Nephron progenitor cell (in vitro differentiated cells): Measurements from ENCODE around the gene STK39.
A peak's percentile ranks its signal among the peaks of the same experiment; 100 is the strongest.

ENCODE experiments used
- DNase-seq: peaks from one replicate; pipeline ENCODE4 v3.0.0; 2021
- H3K27ac Mint-ChIP-seq: 2 replicates; pipeline ENCODE4 v1.8.0; 2021; ENCODE audit warnings: mild to moderate bottlenecking, moderate library complexity, mixed read lengths
- H3K27me3 Mint-ChIP-seq: 2 replicates; pipeline ENCODE4 v1.8.0; 2021; ENCODE audit warnings: mild to moderate bottlenecking, low read depth, mixed read lengths; ENCODE audit not compliant: poor library complexity
- H3K36me3 Mint-ChIP-seq: 2 replicates; pipeline ENCODE4 v1.8.0; 2021; ENCODE audit warnings: low read depth, mixed read lengths
- H3K4me1 Mint-ChIP-seq: 2 replicates; pipeline ENCODE4 v1.8.0; 2021; ENCODE audit warnings: mixed read lengths
- H3K4me3 Mint-ChIP-seq: 2 replicates; pipeline ENCODE4 v1.8.0; 2021; ENCODE audit warnings: mild to moderate bottlenecking, moderate library complexity, mixed read lengths
- H3K9me3 Mint-ChIP-seq: 2 replicates; pipeline ENCODE4 v1.8.0; 2021; ENCODE audit warnings: mild to moderate bottlenecking, moderate library complexity, mixed read lengths
- CTCF ChIP-seq: fragments of 200-600 bp; sonication (generic); IDR thresholded peaks from 2 replicates; pipeline ENCODE4 v1.5.0; 2021; ENCODE audit warnings: antibody characterized with exemption

The STK39 gene

DNA sequence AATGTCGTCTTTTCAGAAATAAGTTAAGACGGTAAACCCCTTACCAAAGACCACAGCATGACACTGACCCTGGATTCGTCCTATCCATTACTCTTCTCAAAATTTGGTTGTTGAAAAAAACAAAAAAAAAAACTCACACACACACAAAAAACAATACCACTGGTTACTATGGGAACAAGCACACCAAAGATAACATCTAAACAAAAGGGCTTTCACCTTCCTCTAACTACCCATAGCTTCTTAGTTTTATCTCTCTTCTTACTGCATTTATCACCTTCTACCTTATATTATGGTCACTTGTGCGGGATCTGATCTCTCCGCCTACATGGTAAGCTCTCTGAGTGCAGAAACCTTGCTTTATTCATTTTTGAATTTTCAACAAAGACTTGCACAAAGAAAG is 192.7 kb downstream of the STK39 start:
- Mint-ChIP-seq H3K27me3 (no peaks in the 10 kb centered on the region), H3K4me1 (peaks cover 10% of the 10 kb centered on the region), H3K4me3 (no peak overlapping the region), H3K9me3 (no peaks in the 10 kb centered on the region), H3K36me3 (no peaks in the 10 kb centered on the region), H3K27ac (no peak overlapping the region)
- no peak for DNase-seq
- TF ChIP-seq CTCF, result no peak

GRCh38 chr2:168053676-168054075 is 193.7 kb downstream of the STK39 start:
- H3K27me3 Mint-ChIP-seq, result no peaks in the 10 kb centered on the region
- DNase-seq, result no peak
- no peak overlapping the region for H3K27ac Mint-ChIP-seq
- TF ChIP-seq CTCF, result no peak
- no peaks in the 10 kb centered on the region for H3K9me3 Mint-ChIP-seq
- H3K4me1 Mint-ChIP-seq, result peaks cover 16% of the 10 kb centered on the region
- no peak overlapping the region for H3K4me3 Mint-ChIP-seq
- peaks cover 3% of the 10 kb centered on the region for H3K36me3 Mint-ChIP-seq

DNA sequence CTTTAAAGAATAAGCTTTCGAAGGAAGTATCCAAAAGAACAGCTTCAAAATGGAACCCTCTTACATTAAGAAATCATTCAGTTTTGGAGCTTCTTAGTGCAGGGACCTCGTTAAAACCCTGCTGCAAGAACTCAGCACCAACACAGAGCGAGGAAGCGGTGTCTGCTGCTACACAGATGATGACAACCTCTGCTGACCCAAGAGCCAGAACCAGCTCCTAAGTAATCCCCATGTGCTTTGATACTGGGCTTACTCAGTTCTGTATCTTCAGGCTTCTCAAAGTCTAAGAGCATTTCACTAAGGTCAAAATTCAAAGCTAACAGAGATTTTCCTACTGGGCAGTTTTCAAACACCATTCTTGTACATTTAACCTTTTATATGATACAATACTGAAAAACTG is 194.6 kb downstream of the STK39 start:
- TF ChIP-seq CTCF, result no peak
- Mint-ChIP-seq H3K27ac (no peak overlapping the region), H3K9me3 (no peaks in the 10 kb centered on the region), H3K4me1 (peaks cover 22% of the 10 kb centered on the region), H3K27me3 (no peaks in the 10 kb centered on the region), H3K4me3 (no peak overlapping the region), H3K36me3 (peaks cover 6% of the 10 kb centered on the region)
- no peak for DNase-seq

GRCh38 chr2:168050377-168050776 is 197.0 kb downstream of the STK39 start:
- no peaks in the 10 kb centered on the region for H3K9me3 Mint-ChIP-seq
- TF ChIP-seq CTCF, result no peak
- H3K4me1 Mint-ChIP-seq, result peaks cover 44% of the 10 kb centered on the region
- no peak for DNase-seq
- H3K27ac Mint-ChIP-seq, result peak overlapping the region; percentile 9
- no peaks in the 10 kb centered on the region for H3K27me3 Mint-ChIP-seq
- H3K36me3 Mint-ChIP-seq, result peaks cover 6% of the 10 kb centered on the region
- H3K4me3 Mint-ChIP-seq, result no peak overlapping the region

DNA sequence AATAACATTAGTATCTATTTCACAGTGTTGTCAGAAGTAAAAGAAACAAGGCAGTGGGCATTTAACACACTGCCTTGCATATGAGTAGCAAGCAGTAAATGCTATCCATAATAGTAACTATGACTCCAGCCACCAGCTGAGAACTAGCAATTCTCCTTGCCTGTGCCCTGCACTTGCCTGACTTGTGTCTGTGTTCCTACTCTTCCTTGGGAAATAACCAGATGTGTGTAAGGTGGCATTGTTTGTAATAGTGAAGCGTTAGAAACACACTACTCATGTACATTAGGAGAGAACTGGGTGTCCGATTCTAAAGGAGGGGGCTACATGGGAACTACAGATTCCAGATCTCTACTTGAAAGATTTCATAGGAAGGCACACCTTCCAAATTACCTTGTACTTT is 197.8 kb downstream of the STK39 start:
- TF ChIP-seq CTCF, result no peak
- no peak for DNase-seq
- no peaks in the 10 kb centered on the region for H3K27me3 Mint-ChIP-seq
- H3K4me1 Mint-ChIP-seq, result peaks cover 48% of the 10 kb centered on the region
- H3K4me3 Mint-ChIP-seq, result no peak overlapping the region
- no peak overlapping the region for H3K27ac Mint-ChIP-seq
- H3K36me3 Mint-ChIP-seq, result peaks cover 6% of the 10 kb centered on the region
- no peaks in the 10 kb centered on the region for H3K9me3 Mint-ChIP-seq

DNA sequence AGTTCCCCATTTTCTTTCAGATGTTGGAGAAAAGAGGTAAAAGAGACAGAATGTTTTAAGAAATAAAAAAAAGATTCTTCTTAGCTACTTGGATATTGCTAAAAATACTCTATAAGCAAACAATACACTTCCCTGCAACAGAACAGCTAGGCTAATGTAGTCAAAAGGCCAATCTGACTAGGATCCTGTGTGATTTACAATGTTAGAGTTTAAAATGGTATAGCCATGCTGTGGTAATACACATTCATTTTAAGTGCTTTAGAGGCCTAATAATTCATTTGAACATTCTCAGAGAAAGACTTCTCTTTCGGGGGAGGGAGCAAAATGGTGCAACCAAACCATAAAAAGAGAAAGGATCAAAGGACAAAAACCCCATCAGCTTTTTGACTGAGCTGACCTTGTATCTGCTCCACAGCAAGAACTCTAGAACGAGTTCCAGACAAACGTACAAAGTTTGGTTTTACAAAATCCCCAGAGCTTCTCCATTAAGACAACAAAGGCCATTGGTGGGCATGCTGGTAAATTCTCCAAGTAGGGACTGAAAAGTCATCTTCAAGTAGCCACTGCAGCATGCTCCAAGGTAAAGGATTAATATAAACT is 200.2 kb downstream of the STK39 start:
- peaks cover 62% of the 10 kb centered on the region for H3K4me1 Mint-ChIP-seq
- no peaks in the 10 kb centered on the region for H3K27me3 Mint-ChIP-seq
- H3K36me3 Mint-ChIP-seq, result peaks cover 9% of the 10 kb centered on the region
- peak overlapping the region; percentile 89 for H3K27ac Mint-ChIP-seq
- H3K4me3 Mint-ChIP-seq, result no peak overlapping the region
- DNase-seq, result no peak
- no peaks in the 10 kb centered on the region for H3K9me3 Mint-ChIP-seq
- no peak for TF ChIP-seq CTCF
